GM19238 (cell line): ENCODE measurements around the gene LITAFD.
"Not testable (repeated sequence)": the region's sequence is repeated elsewhere in the genome, so short reads cannot be mapped to it uniquely, and the experiment has no call there.

Source experiments
- DNase-seq: peaks from one replicate; pipeline ENCODE4 v3.0.0; 2011; ENCODE audit warnings: low spot score; ENCODE audit not compliant: insufficient read length

LITAFD gene

GRCh38 chr16:8855972-8856371 is 26.2 kb upstream of the LITAFD start:
- no peak for DNase-seq

GRCh38 chr16:8858994-8859912 is 22.9 kb upstream of the LITAFD start:
- no peak for DNase-seq

- DNase-seq, result no peak
Measured at GRCh38 chr16:8859913-8860881, 22.0 kb upstream of the LITAFD start.

GRCh38 chr16:8861563-8862308 is 20.4 kb upstream of the LITAFD start:
- DNase-seq, result no peak

GRCh38 chr16:8862309-8863130 is 19.6 kb upstream of the LITAFD start:
- DNase-seq, result no peak

- DNase-seq, result no peak
Measured at GRCh38 chr16:8863594-8864424, 18.3 kb upstream of the LITAFD start.

- DNase-seq, result no peak
Measured at GRCh38 chr16:8864480-8865110, 17.6 kb upstream of the LITAFD start.

GRCh38 chr16:8865145-8865882 is 16.8 kb upstream of the LITAFD start:
- no peak for DNase-seq

GRCh38 chr16:8866118-8866883 is 15.8 kb upstream of the LITAFD start:
- no peak for DNase-seq

- no peak for DNase-seq
Measured at GRCh38 chr16:8866884-8867215, 15.3 kb upstream of the LITAFD start.

GRCh38 chr16:8867216-8867931 is 14.8 kb upstream of the LITAFD start:
- no peak for DNase-seq

- no peak for DNase-seq
Measured at GRCh38 chr16:8867932-8868415, 14.2 kb upstream of the LITAFD start.

- DNase-seq, result peak; percentile 93
Measured at GRCh38 chr16:8868416-8869211, 13.5 kb upstream of the LITAFD start, which contains the start of gene CARHSP1. Gene CARHSP1, minus strand, starts transcription at chr16:8869006. Its CDS starts 9,678 bp downstream, at chr16:8859328.

GRCh38 chr16:8869212-8869987 is 12.8 kb upstream of the LITAFD start:
- no peak for DNase-seq

GRCh38 chr16:8869988-8870241 is 12.2 kb upstream of the LITAFD start:
- DNase-seq, result not testable (repeated sequence)

GRCh38 chr16:8872071-8872470 is 10.1 kb upstream of the LITAFD start:
- no peak for DNase-seq
